Measurements from ENCODE around the gene ANKS1B.
"Not testable (repeated sequence)": the region's sequence is repeated elsewhere in the genome, so short reads cannot be mapped to it uniquely, and the experiment has no call there.

Gene ANKS1B

GRCh38 chr12:98769068-98769467, 1215.7 kb downstream of the ANKS1B start:
- H3K36me3 ChIP-seq (ENCODE audit: control insufficient read depth in 2 of 2, insufficient read depth in 2 of 2, low read length in 2 of 2) = no peaks in the 10 kb centered on the region
- H3K4me1 ChIP-seq (ENCODE audit: control insufficient read depth in 2 of 2, insufficient read depth in 2 of 2, low read length in 2 of 2) = no peaks in the 10 kb centered on the region
- no peaks in the 10 kb centered on the region for H3K27me3 ChIP-seq (ENCODE audit: control insufficient read depth in 2 of 2, insufficient read depth in 2 of 2, low read length in 2 of 2)
- no peak overlapping the region for H3K4me3 ChIP-seq (ENCODE audit: low read length in 2 of 2)
- no peaks in the 10 kb centered on the region for H3K9me3 ChIP-seq (ENCODE audit: control insufficient read depth in 2 of 2, low read length in 2 of 2)
- H3K9ac ChIP-seq (ENCODE audit: low read depth in 1 of 2, low read length in 2 of 2) = no peak overlapping the region
- no peak overlapping the region for H3K27ac ChIP-seq (ENCODE audit: low read depth in 2 of 2, low read length in 2 of 2)

- no peaks in the 10 kb centered on the region for H3K36me3 ChIP-seq (ENCODE audit: control insufficient read depth in 2 of 2, insufficient read depth in 2 of 2, low read length in 2 of 2)
- no peak overlapping the region for H3K4me3 ChIP-seq (ENCODE audit: low read length in 2 of 2)
- no peak overlapping the region for H3K27ac ChIP-seq (ENCODE audit: low read depth in 2 of 2, low read length in 2 of 2)
- no peaks in the 10 kb centered on the region for H3K27me3 ChIP-seq (ENCODE audit: control insufficient read depth in 2 of 2, insufficient read depth in 2 of 2, low read length in 2 of 2)
- H3K9ac ChIP-seq (ENCODE audit: low read depth in 1 of 2, low read length in 2 of 2) = no peak overlapping the region
- H3K9me3 ChIP-seq (ENCODE audit: control insufficient read depth in 2 of 2, low read length in 2 of 2) = no peaks in the 10 kb centered on the region
- no peaks in the 10 kb centered on the region for H3K4me1 ChIP-seq (ENCODE audit: control insufficient read depth in 2 of 2, insufficient read depth in 2 of 2, low read length in 2 of 2)
Measured at GRCh38 chr12:98767248-98767647, 1217.5 kb downstream of the ANKS1B start.

GRCh38 chr12:98763656-98764055, 1221.1 kb downstream of the ANKS1B start:
- no peaks in the 10 kb centered on the region for H3K4me1 ChIP-seq (ENCODE audit: control insufficient read depth in 2 of 2, insufficient read depth in 2 of 2, low read length in 2 of 2)
- H3K4me3 ChIP-seq (ENCODE audit: low read length in 2 of 2) = no peak overlapping the region
- no peak overlapping the region for H3K27ac ChIP-seq (ENCODE audit: low read depth in 2 of 2, low read length in 2 of 2)
- no peaks in the 10 kb centered on the region for H3K9me3 ChIP-seq (ENCODE audit: control insufficient read depth in 2 of 2, low read length in 2 of 2)
- H3K36me3 ChIP-seq (ENCODE audit: control insufficient read depth in 2 of 2, insufficient read depth in 2 of 2, low read length in 2 of 2) = no peaks in the 10 kb centered on the region
- H3K9ac ChIP-seq (ENCODE audit: low read depth in 1 of 2, low read length in 2 of 2) = no peak overlapping the region
- H3K27me3 ChIP-seq (ENCODE audit: control insufficient read depth in 2 of 2, insufficient read depth in 2 of 2, low read length in 2 of 2) = no peaks in the 10 kb centered on the region

GRCh38 chr12:98758331-98758730, 1226.4 kb downstream of the ANKS1B start:
- no peaks in the 10 kb centered on the region for H3K36me3 ChIP-seq (ENCODE audit: control insufficient read depth in 2 of 2, insufficient read depth in 2 of 2, low read length in 2 of 2)
- H3K9me3 ChIP-seq (ENCODE audit: control insufficient read depth in 2 of 2, low read length in 2 of 2) = no peaks in the 10 kb centered on the region
- no peaks in the 10 kb centered on the region for H3K4me1 ChIP-seq (ENCODE audit: control insufficient read depth in 2 of 2, insufficient read depth in 2 of 2, low read length in 2 of 2)
- H3K9ac ChIP-seq (ENCODE audit: low read depth in 1 of 2, low read length in 2 of 2) = no peak overlapping the region
- H3K27ac ChIP-seq (ENCODE audit: low read depth in 2 of 2, low read length in 2 of 2) = no peak overlapping the region
- no peak overlapping the region for H3K4me3 ChIP-seq (ENCODE audit: low read length in 2 of 2)
- H3K27me3 ChIP-seq (ENCODE audit: control insufficient read depth in 2 of 2, insufficient read depth in 2 of 2, low read length in 2 of 2) = no peaks in the 10 kb centered on the region

- no peak overlapping the region for H3K4me3 ChIP-seq (ENCODE audit: low read length in 2 of 2)
- H3K36me3 ChIP-seq (ENCODE audit: control insufficient read depth in 2 of 2, insufficient read depth in 2 of 2, low read length in 2 of 2) = no peaks in the 10 kb centered on the region
- H3K27ac ChIP-seq (ENCODE audit: low read depth in 2 of 2, low read length in 2 of 2) = no peak overlapping the region
- no peaks in the 10 kb centered on the region for H3K9me3 ChIP-seq (ENCODE audit: control insufficient read depth in 2 of 2, low read length in 2 of 2)
- no peak overlapping the region for H3K9ac ChIP-seq (ENCODE audit: low read depth in 1 of 2, low read length in 2 of 2)
- no peaks in the 10 kb centered on the region for H3K4me1 ChIP-seq (ENCODE audit: control insufficient read depth in 2 of 2, insufficient read depth in 2 of 2, low read length in 2 of 2)
- H3K27me3 ChIP-seq (ENCODE audit: control insufficient read depth in 2 of 2, insufficient read depth in 2 of 2, low read length in 2 of 2) = no peaks in the 10 kb centered on the region
Measured at GRCh38 chr12:98757455-98757854, 1227.3 kb downstream of the ANKS1B start.

GRCh38 chr12:98755855-98756254, 1228.9 kb downstream of the ANKS1B start:
- H3K36me3 ChIP-seq (ENCODE audit: control insufficient read depth in 2 of 2, insufficient read depth in 2 of 2, low read length in 2 of 2); H3K4me1 ChIP-seq (ENCODE audit: control insufficient read depth in 2 of 2, insufficient read depth in 2 of 2, low read length in 2 of 2); H3K9me3 ChIP-seq (ENCODE audit: control insufficient read depth in 2 of 2, low read length in 2 of 2); H3K27ac ChIP-seq (ENCODE audit: low read depth in 2 of 2, low read length in 2 of 2); H3K9ac ChIP-seq (ENCODE audit: low read depth in 1 of 2, low read length in 2 of 2); H3K27me3 ChIP-seq (ENCODE audit: control insufficient read depth in 2 of 2, insufficient read depth in 2 of 2, low read length in 2 of 2); H3K4me3 ChIP-seq (ENCODE audit: low read length in 2 of 2): not testable (repeated sequence)

GRCh38 chr12:98754095-98754494, 1230.6 kb downstream of the ANKS1B start:
- Histone ChIP-seq H3K4me1 (ENCODE audit: control insufficient read depth in 2 of 2, insufficient read depth in 2 of 2, low read length in 2 of 2) (no peaks in the 10 kb centered on the region), H3K9me3 (ENCODE audit: control insufficient read depth in 2 of 2, low read length in 2 of 2) (no peaks in the 10 kb centered on the region), H3K4me3 (ENCODE audit: low read length in 2 of 2) (no peak overlapping the region), H3K9ac (ENCODE audit: low read depth in 1 of 2, low read length in 2 of 2) (no peak overlapping the region), H3K27me3 (ENCODE audit: control insufficient read depth in 2 of 2, insufficient read depth in 2 of 2, low read length in 2 of 2) (no peaks in the 10 kb centered on the region), H3K27ac (ENCODE audit: low read depth in 2 of 2, low read length in 2 of 2) (no peak overlapping the region), H3K36me3 (ENCODE audit: control insufficient read depth in 2 of 2, insufficient read depth in 2 of 2, low read length in 2 of 2) (no peaks in the 10 kb centered on the region)

GRCh38 chr12:98752726-98753125, 1232.0 kb downstream of the ANKS1B start:
- Histone ChIP-seq H3K27me3 (ENCODE audit: control insufficient read depth in 2 of 2, insufficient read depth in 2 of 2, low read length in 2 of 2) (no peaks in the 10 kb centered on the region), H3K36me3 (ENCODE audit: control insufficient read depth in 2 of 2, insufficient read depth in 2 of 2, low read length in 2 of 2) (no peaks in the 10 kb centered on the region), H3K27ac (ENCODE audit: low read depth in 2 of 2, low read length in 2 of 2) (no peak overlapping the region), H3K9ac (ENCODE audit: low read depth in 1 of 2, low read length in 2 of 2) (no peak overlapping the region), H3K4me1 (ENCODE audit: control insufficient read depth in 2 of 2, insufficient read depth in 2 of 2, low read length in 2 of 2) (no peaks in the 10 kb centered on the region), H3K9me3 (ENCODE audit: control insufficient read depth in 2 of 2, low read length in 2 of 2) (no peaks in the 10 kb centered on the region), H3K4me3 (ENCODE audit: low read length in 2 of 2) (no peak overlapping the region)

- Histone ChIP-seq H3K4me1 (ENCODE audit: control insufficient read depth in 2 of 2, insufficient read depth in 2 of 2, low read length in 2 of 2) (no peaks in the 10 kb centered on the region), H3K27me3 (ENCODE audit: control insufficient read depth in 2 of 2, insufficient read depth in 2 of 2, low read length in 2 of 2) (peaks cover 3 to 5% of the 10 kb centered on the region in 2 donors), H3K4me3 (ENCODE audit: low read length in 2 of 2) (no peak overlapping the region), H3K36me3 (ENCODE audit: control insufficient read depth in 2 of 2, insufficient read depth in 2 of 2, low read length in 2 of 2) (no peaks in the 10 kb centered on the region), H3K27ac (ENCODE audit: low read depth in 2 of 2, low read length in 2 of 2) (no peak overlapping the region), H3K9me3 (ENCODE audit: control insufficient read depth in 2 of 2, low read length in 2 of 2) (no peaks in the 10 kb centered on the region), H3K9ac (ENCODE audit: low read depth in 1 of 2, low read length in 2 of 2) (no peak overlapping the region)
Measured at GRCh38 chr12:98751580-98752115, 1233.1 kb downstream of the ANKS1B start.

GRCh38 chr12:98750511-98750910, 1234.2 kb downstream of the ANKS1B start:
- H3K27ac ChIP-seq (ENCODE audit: low read depth in 2 of 2, low read length in 2 of 2) = no peak overlapping the region
- no peaks in the 10 kb centered on the region for H3K4me1 ChIP-seq (ENCODE audit: control insufficient read depth in 2 of 2, insufficient read depth in 2 of 2, low read length in 2 of 2)
- no peak overlapping the region for H3K4me3 ChIP-seq (ENCODE audit: low read length in 2 of 2)
- H3K9me3 ChIP-seq (ENCODE audit: control insufficient read depth in 2 of 2, low read length in 2 of 2) = no peaks in the 10 kb centered on the region
- no peak overlapping the region for H3K9ac ChIP-seq (ENCODE audit: low read depth in 1 of 2, low read length in 2 of 2)
- no peaks in the 10 kb centered on the region for H3K36me3 ChIP-seq (ENCODE audit: control insufficient read depth in 2 of 2, insufficient read depth in 2 of 2, low read length in 2 of 2)
- peaks cover 11 to 15% of the 10 kb centered on the region in 2 donors for H3K27me3 ChIP-seq (ENCODE audit: control insufficient read depth in 2 of 2, insufficient read depth in 2 of 2, low read length in 2 of 2)

- no peaks in the 10 kb centered on the region for H3K36me3 ChIP-seq (ENCODE audit: control insufficient read depth in 2 of 2, insufficient read depth in 2 of 2, low read length in 2 of 2)
- H3K9ac ChIP-seq (ENCODE audit: low read depth in 1 of 2, low read length in 2 of 2) = no peak overlapping the region
- peaks cover 13 to 20% of the 10 kb centered on the region in 2 donors for H3K27me3 ChIP-seq (ENCODE audit: control insufficient read depth in 2 of 2, insufficient read depth in 2 of 2, low read length in 2 of 2)
- H3K9me3 ChIP-seq (ENCODE audit: control insufficient read depth in 2 of 2, low read length in 2 of 2) = no peaks in the 10 kb centered on the region
- H3K4me3 ChIP-seq (ENCODE audit: low read length in 2 of 2) = no peak overlapping the region
- no peak overlapping the region for H3K27ac ChIP-seq (ENCODE audit: low read depth in 2 of 2, low read length in 2 of 2)
- no peaks in the 10 kb centered on the region for H3K4me1 ChIP-seq (ENCODE audit: control insufficient read depth in 2 of 2, insufficient read depth in 2 of 2, low read length in 2 of 2)
Measured at GRCh38 chr12:98748463-98748862, 1236.3 kb downstream of the ANKS1B start.

Measured in mucosa of rectum (tissue), 2 donors.